Karpas-422 (cell line): ENCODE measurements around the gene ERMN. TPM values are rescaled to one million over a fixed set of nuclear protein-coding genes. Genes with fewer than 3 reads are reported as not detected.

Experiments used
- DNase-seq: peaks from one replicate; pipeline ENCODE4 v3.0.0-alpha.2; 2015
- H2AFZ ChIP-seq: fragments of 200-600 bp; sonication (generic); 2 replicates; pipeline ENCODE4 v1.6.1; 2014; ENCODE audit warnings: antibody characterized with exemption, low read length, mixed read lengths
- H3K27ac ChIP-seq: fragments of 200-600 bp; sonication (generic); 2 replicates; pipeline ENCODE4 v1.5.1; 2014; ENCODE audit warnings: mild to moderate bottlenecking, low read length, moderate library complexity
- H3K27me3 ChIP-seq: fragments of 200-600 bp; sonication (generic); 2 replicates; pipeline ENCODE4 v1.6.1; 2014; ENCODE audit warnings: low read length, mixed read lengths
- H3K36me3 ChIP-seq: fragments of 200-600 bp; sonication (generic); 2 replicates; pipeline ENCODE4 v1.6.1; 2014; ENCODE audit warnings: low read length, mixed read lengths; ENCODE audit not compliant: insufficient read depth
- H3K4me1 ChIP-seq: fragments of 200-600 bp; sonication (generic); 2 replicates; pipeline ENCODE4 v1.6.1; 2014; ENCODE audit warnings: mild to moderate bottlenecking, low read length, mixed read lengths
- H3K4me2 ChIP-seq: fragments of 200-600 bp; sonication (generic); 2 replicates; pipeline ENCODE4 v1.6.1; 2014; ENCODE audit warnings: low read length, low read depth, mild to moderate bottlenecking; ENCODE audit not compliant: poor library complexity, severe bottlenecking
- H3K4me3 ChIP-seq: fragments of 200-600 bp; sonication (generic); 2 replicates; pipeline ENCODE4 v1.5.1; 2014; ENCODE audit warnings: mild to moderate bottlenecking, antibody characterized with exemption, low read length, mixed read lengths
- H3K79me2 ChIP-seq: fragments of 200-600 bp; sonication (generic); 2 replicates; pipeline ENCODE4 v1.6.1; 2014; ENCODE audit warnings: mild to moderate bottlenecking, low read length, mixed read lengths
- H3K9ac ChIP-seq: fragments of 200-600 bp; sonication (generic); 2 replicates; pipeline ENCODE4 v1.6.0; 2014; ENCODE audit warnings: low read length
- H3K9me2 ChIP-seq: fragments of 200-600 bp; sonication (generic), shearing (Covaris generic); replicated peaks from 2 replicates; pipeline ENCODE4 v1.6.0; 2014; ENCODE audit warnings: mild to moderate bottlenecking, low read length, moderate library complexity; ENCODE audit not compliant: insufficient read depth
- H3K9me3 ChIP-seq: fragments of 300-700, 200-600 bp; sonication (generic); 2 replicates; pipeline ENCODE4 v1.6.1; 2014; ENCODE audit warnings: low read length, mixed read lengths
- H4K20me1 ChIP-seq: fragments of 200-600 bp; sonication (generic); 2 replicates; pipeline ENCODE4 v1.6.1; 2014; ENCODE audit warnings: mild to moderate bottlenecking, antibody characterized with exemption, low read length, low read depth; ENCODE audit not compliant: insufficient read depth
- total RNA-seq: library from RNA; depleted of rRNA; stranded (reverse); fragments of >200 nt; shearing (Covaris generic); gene quantifications from 2 replicates; pipeline ENCODE4 v1.2.3, GENCODE V29; 2014; ENCODE audit warnings: low replicate concordance

The ERMN gene
- total RNA-seq, 1 experiment from 2014 or later = 8.2 TPM

DNA sequence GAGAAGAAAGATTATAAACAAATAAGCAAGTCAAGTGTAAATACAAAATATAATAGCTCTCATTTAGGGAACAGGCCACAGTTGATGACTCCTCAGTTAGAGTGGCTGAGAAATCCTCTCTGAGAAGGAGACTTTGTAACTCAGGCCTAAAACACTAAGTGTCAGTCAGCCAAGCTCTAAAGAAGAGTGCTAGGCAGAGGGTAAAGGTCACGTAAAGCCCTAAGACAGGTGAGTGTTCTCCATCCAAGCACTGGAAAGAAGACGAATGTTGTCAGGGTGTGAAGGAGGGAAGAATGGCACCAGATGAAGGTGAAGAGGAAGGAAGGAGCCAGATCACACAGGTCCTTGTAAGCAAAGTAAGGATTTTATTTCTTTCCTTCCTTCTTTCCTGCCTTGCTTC lies 24.3 kb downstream of the ERMN start:
- Histone ChIP-seq H2AFZ (no peak overlapping the region), H3K36me3 (no peaks in the 10 kb centered on the region), H3K9me2 (no peaks in the 10 kb centered on the region), H3K4me2 (no peak overlapping the region), H3K27ac (no peak overlapping the region), H3K4me3 (no peak overlapping the region), H3K27me3 (no peaks in the 10 kb centered on the region), H4K20me1 (no peaks in the 10 kb centered on the region), H3K9ac (no peak overlapping the region), H3K79me2 (no peaks in the 10 kb centered on the region), H3K9me3 (no peaks in the 10 kb centered on the region), H3K4me1 (no peaks in the 10 kb centered on the region)
- DNase-seq = no peak

DNA sequence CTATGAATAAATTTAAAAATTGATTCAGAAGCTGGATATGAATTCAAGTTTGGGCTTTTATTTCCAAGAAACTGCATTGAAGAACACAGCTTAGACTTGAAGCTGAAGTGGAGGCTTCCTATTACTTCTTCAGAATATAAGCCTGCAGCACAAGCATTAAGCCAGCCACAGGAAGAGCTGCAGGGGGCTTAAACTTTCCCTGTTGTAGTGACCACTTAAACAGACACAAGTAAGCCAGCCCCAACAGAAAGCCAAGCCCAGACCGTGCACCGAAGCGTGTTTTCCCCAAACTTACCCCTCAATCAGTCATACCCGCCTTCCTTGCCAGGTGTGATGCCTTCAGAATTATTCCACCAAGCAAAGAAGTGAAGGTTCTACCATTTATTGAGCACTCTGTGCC lies 28.7 kb downstream of the ERMN start:
- Histone ChIP-seq H3K4me3 (no peak overlapping the region), H3K4me1 (no peaks in the 10 kb centered on the region), H4K20me1 (no peaks in the 10 kb centered on the region), H3K9me2 (no peaks in the 10 kb centered on the region), H2AFZ (no peak overlapping the region), H3K9ac (no peak overlapping the region), H3K27me3 (no peaks in the 10 kb centered on the region), H3K27ac (no peak overlapping the region), H3K79me2 (no peaks in the 10 kb centered on the region), H3K4me2 (no peak overlapping the region), H3K9me3 (no peaks in the 10 kb centered on the region), H3K36me3 (no peaks in the 10 kb centered on the region)
- DNase-seq = no peak

DNA sequence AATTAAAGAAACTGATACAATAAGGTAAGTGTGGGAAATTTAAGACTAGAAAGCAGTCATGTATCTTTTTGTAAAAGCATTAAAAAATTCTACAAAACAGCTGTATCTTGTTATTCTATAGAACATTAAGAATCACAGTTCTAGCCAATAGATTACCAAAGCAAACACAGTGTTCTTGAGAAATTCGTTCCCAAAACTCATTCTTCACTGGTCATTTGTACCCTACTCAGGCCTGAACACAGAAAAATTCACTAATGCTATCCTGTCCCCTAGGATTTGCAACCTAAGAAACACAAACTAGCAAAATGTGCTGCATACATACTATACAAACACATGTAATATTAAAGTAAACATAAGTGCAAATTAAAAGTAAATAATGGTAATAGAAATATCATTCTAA lies 29.1 kb downstream of the ERMN start:
- no peak for DNase-seq
- no peaks in the 10 kb centered on the region for H3K4me1 ChIP-seq

DNA sequence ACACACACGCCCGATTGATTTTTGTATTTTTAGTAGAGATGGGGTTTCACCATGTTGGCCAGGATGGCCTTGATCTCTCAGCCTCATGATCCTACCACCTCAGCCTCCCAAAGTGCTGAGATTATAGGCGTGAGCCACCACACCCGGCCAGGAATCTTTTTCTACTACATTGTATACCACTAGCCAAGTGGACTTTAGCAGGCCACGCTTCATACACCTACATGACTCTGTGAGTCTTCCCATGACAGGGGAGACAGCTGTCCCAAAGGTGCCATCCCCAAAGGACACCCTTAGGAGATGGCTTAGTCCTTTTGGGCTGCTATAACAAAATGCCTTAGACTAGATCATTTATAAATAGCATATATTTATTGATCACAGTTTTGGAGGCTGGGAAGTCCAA lies 32.8 kb downstream of the ERMN start:
- Histone ChIP-seq H3K9me2 (no peaks in the 10 kb centered on the region), H3K36me3 (no peaks in the 10 kb centered on the region), H3K4me1 (no peaks in the 10 kb centered on the region), H3K4me2 (no peak overlapping the region), H3K27me3 (no peaks in the 10 kb centered on the region), H2AFZ (no peak overlapping the region), H3K27ac (no peak overlapping the region), H3K4me3 (no peak overlapping the region), H3K9ac (no peak overlapping the region), H4K20me1 (no peaks in the 10 kb centered on the region), H3K9me3 (no peaks in the 10 kb centered on the region), H3K79me2 (no peaks in the 10 kb centered on the region)
- DNase-seq = no peak

More for the DNA sequence above, 29.1 kb downstream of the ERMN start:
- H3K9me3 ChIP-seq = no peaks in the 10 kb centered on the region
- H2AFZ ChIP-seq = no peak overlapping the region
- H3K27ac ChIP-seq = no peak overlapping the region
- no peaks in the 10 kb centered on the region for H4K20me1 ChIP-seq
- H3K4me2 ChIP-seq = no peak overlapping the region
- no peaks in the 10 kb centered on the region for H3K9me2 ChIP-seq
- H3K27me3 ChIP-seq = no peaks in the 10 kb centered on the region
- no peak overlapping the region for H3K9ac ChIP-seq
- no peaks in the 10 kb centered on the region for H3K79me2 ChIP-seq
- H3K4me3 ChIP-seq = no peak overlapping the region
- no peaks in the 10 kb centered on the region for H3K36me3 ChIP-seq

DNA sequence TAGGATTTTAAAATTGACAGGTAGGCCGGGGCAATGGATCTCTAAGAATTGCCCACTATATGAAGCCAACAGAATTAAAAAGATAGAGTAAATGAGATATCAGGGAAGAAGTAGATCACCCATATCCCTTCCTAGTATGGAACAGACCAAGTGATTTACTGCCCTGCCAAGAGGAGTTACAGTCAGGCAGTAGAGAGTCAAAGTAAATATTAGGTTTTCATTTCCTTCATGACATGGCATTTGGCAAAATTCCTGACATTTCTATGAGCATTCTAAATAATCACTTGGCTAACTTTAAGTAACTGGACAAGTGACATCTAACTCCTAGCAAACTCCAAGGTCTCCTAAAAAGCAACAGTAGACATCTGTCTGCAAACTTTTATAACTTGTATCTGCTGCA lies 34.6 kb downstream of the ERMN start:
- Histone ChIP-seq H3K9me3 (no peaks in the 10 kb centered on the region), H3K4me3 (no peak overlapping the region), H3K9me2 (no peaks in the 10 kb centered on the region), H3K9ac (no peak overlapping the region), H3K79me2 (no peaks in the 10 kb centered on the region), H3K27me3 (no peaks in the 10 kb centered on the region), H4K20me1 (no peaks in the 10 kb centered on the region), H3K27ac (no peak overlapping the region), H3K4me1 (no peaks in the 10 kb centered on the region), H2AFZ (no peak overlapping the region), H3K36me3 (no peaks in the 10 kb centered on the region), H3K4me2 (no peak overlapping the region)
- no peak for DNase-seq

DNA sequence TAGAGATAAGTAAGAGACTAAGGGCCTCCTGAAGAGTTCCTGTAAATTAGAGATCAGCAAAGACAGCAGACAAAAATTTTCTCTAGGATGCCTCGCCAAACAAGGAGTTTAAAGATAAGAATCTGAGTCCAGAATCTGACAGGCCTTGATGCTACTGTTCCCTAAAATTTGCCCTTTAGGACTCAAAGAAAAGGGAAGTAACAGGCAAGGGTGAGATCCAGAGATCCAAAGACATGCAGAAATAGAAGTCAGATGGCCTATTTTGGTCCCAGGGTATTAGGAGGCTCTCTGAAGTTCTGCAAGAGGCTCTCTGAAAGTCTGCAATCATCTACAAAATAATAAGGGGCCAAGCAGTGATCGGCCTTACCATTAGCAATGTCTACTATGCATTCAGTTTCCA lies 35.1 kb downstream of the ERMN start:
- no peaks in the 10 kb centered on the region for H3K9me3 ChIP-seq
- H4K20me1 ChIP-seq = no peaks in the 10 kb centered on the region
- no peaks in the 10 kb centered on the region for H3K79me2 ChIP-seq
- no peaks in the 10 kb centered on the region for H3K36me3 ChIP-seq
- no peak for DNase-seq
- H3K27me3 ChIP-seq = no peaks in the 10 kb centered on the region
- H3K4me1 ChIP-seq = no peaks in the 10 kb centered on the region
- no peak overlapping the region for H2AFZ ChIP-seq
- no peaks in the 10 kb centered on the region for H3K9me2 ChIP-seq
- H3K27ac ChIP-seq = no peak overlapping the region
- no peak overlapping the region for H3K9ac ChIP-seq
- no peak overlapping the region for H3K4me2 ChIP-seq
- no peak overlapping the region for H3K4me3 ChIP-seq

DNA sequence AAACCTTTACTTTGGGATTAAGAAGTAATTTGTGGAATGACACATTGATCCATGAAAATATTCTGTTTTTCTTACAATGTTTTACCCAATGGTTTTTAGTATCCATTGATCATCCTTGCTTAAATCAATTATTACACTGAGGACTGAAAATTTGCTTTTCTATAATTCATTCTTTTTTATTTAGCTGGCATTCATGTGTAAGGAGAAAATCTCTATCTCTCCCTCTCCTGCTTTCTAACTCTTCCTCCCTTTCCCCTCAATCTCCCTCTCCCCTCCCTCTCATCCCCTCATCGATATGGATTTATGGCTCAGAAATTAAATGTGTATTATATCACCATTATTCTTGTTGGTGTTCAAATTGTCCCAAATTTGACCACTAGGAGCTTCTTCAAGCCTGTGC lies 38.5 kb downstream of the ERMN start:
- Histone ChIP-seq H3K27me3 (no peaks in the 10 kb centered on the region), H3K4me3 (no peak overlapping the region), H2AFZ (no peak overlapping the region), H3K27ac (no peak overlapping the region), H3K79me2 (no peaks in the 10 kb centered on the region), H3K9me3 (no peaks in the 10 kb centered on the region), H3K9me2 (no peaks in the 10 kb centered on the region), H4K20me1 (no peaks in the 10 kb centered on the region), H3K4me2 (no peak overlapping the region), H3K36me3 (no peaks in the 10 kb centered on the region), H3K9ac (no peak overlapping the region), H3K4me1 (no peaks in the 10 kb centered on the region)
- DNase-seq = no peak

DNA sequence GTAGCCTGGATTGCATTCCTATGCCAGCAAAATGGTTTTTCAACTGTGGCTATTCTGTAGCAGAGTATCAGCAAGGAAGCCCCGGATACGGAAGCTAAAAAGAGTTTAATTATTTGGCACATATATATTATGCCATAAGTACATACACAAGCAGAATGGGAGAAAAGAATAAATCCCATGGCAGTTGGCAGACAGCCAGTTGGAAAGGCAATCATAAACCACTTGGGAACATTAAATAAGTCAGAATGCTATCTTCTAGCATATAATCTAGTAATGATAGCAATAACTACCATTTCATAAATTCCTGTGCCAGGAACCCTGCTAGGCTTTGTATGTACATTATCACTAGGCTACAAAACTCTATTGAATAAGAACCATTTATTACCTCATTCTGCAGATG lies 42.2 kb downstream of the ERMN start:
- Histone ChIP-seq H3K9me3 (no peaks in the 10 kb centered on the region), H3K79me2 (no peaks in the 10 kb centered on the region), H3K4me3 (no peak overlapping the region), H4K20me1 (no peaks in the 10 kb centered on the region), H2AFZ (no peak overlapping the region), H3K4me2 (no peak overlapping the region), H3K27me3 (0 out of 2 replicates have a peak, but pooled peaks cover 4% of the 10 kb centered on the region), H3K4me1 (no peaks in the 10 kb centered on the region), H3K9ac (no peak overlapping the region), H3K36me3 (no peaks in the 10 kb centered on the region), H3K9me2 (no peaks in the 10 kb centered on the region), H3K27ac (no peak overlapping the region)
- DNase-seq = no peak

DNA sequence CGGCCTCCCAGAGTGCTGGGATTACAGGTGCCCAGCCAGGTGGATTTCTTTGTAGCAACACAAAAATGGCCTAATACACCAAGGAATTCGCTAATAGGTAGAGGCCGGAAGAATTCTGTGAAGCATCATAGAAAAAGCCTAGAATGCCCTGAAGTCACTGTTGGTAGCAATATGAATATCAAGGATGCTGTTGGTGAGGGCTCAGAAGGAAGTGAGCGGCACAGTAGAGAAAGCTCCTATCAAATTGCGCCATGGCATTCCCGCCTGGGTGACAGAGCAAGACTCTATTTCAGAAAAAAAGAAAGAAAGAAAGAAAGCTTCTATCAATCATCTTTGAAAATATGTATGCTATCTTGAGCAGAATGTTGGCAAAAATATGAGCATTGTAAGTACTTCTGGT lies 44.3 kb downstream of the ERMN start:
- no peak overlapping the region for H3K4me3 ChIP-seq
- H3K36me3 ChIP-seq = no peaks in the 10 kb centered on the region

More for the DNA sequence above, 44.3 kb downstream of the ERMN start:
- no peak overlapping the region for H3K9ac ChIP-seq
- DNase-seq = no peak
- no peaks in the 10 kb centered on the region for H3K4me1 ChIP-seq
- no peaks in the 10 kb centered on the region for H3K9me2 ChIP-seq
- no peak overlapping the region for H3K4me2 ChIP-seq
- H4K20me1 ChIP-seq = no peaks in the 10 kb centered on the region
- no peaks in the 10 kb centered on the region for H3K79me2 ChIP-seq
- H3K27ac ChIP-seq = no peak overlapping the region
- 0 out of 2 replicates have a peak, but pooled peaks cover 4% of the 10 kb centered on the region for H3K27me3 ChIP-seq
- no peak overlapping the region for H2AFZ ChIP-seq
- no peaks in the 10 kb centered on the region for H3K9me3 ChIP-seq
